ENCODE data around the gene VAPA. TPM values are rescaled to one million over a fixed set of nuclear protein-coding genes. Genes with fewer than 3 reads are reported as not detected.
A peak's percentile ranks its signal among the peaks of the same experiment; 100 is the strongest.

The VAPA gene
- total and polyA plus RNA-seq, 2 of the 4 experiments (the other 2 are of a cell fraction), result 199 to 206 TPM

- Histone ChIP-seq H3K23ac (ENCODE audit: low read depth, low read length) (no peak overlapping the region), H2BK5ac (ENCODE audit: low read depth, low read length, poor library complexity, severe bottlenecking) (no peak overlapping the region), H4K20me1 (ENCODE audit: insufficient read depth, low read length) (peaks cover 73% of the 10 kb centered on the region), H3K4me3 (ENCODE audit: insufficient read depth, low read depth, low read length) (no peak overlapping the region), H3K56ac (ENCODE audit: extremely low read depth, insufficient read depth, low read length) (no peak overlapping the region), H3K9ac (ENCODE audit: low read depth, low read length) (no peak overlapping the region), H4K8ac (ENCODE audit: low read depth in 2 of 2, low read length in 2 of 2) (no peak overlapping the region), H3K4me1 (ENCODE audit: control insufficient read depth, insufficient read depth, low read length) (peaks cover 4% of the 10 kb centered on the region; the same call in 1 of the 2 replicates), H2AFZ (replicated peaks; ENCODE audit: low read length, poor library complexity) (no peak overlapping the region), H3K4me2 (ENCODE audit: low read depth, low read length) (no peak overlapping the region), H3K9me3 (ENCODE audit: control insufficient read depth, insufficient read depth, low read length) (no peaks in the 10 kb centered on the region), H4K5ac (ENCODE audit: low read depth, low read length) (no peak overlapping the region), H3K18ac (ENCODE audit: low read depth, low read length) (no peak overlapping the region), H3K36me3 (ENCODE audit: control insufficient read depth, insufficient read depth, low read length) (no peaks in the 10 kb centered on the region), H4K91ac (ENCODE audit: insufficient read depth, low read depth, low read length) (no peak overlapping the region), H2AK5ac (ENCODE audit: low read depth, low read length) (no peak overlapping the region), H2AK9ac (replicated peaks; ENCODE audit: low read depth, low read length, poor library complexity) (no peak overlapping the region), H3K4ac (ENCODE audit: low read depth, low read length) (no peak overlapping the region), H3K27me3 (ENCODE audit: control insufficient read depth, insufficient read depth, low read length) (no peaks in the 10 kb centered on the region), H3K27ac (ENCODE audit: insufficient read depth, low read length) (no peak overlapping the region), H2BK20ac (ENCODE audit: low read depth, low read length) (no peak overlapping the region), H3K9me1 (ENCODE audit: insufficient read depth, low read length) (peaks cover 21% of the 10 kb centered on the region), H3K79me1 (ENCODE audit: low read depth in 1 of 2, low read length in 2 of 2) (peaks cover 0 to 31% of the 10 kb centered on the region in 2 experiments; a peak in 2 of 4 replicates), H3K14ac (replicated peaks; ENCODE audit: low read depth, low read length) (no peak overlapping the region), H2BK15ac (ENCODE audit: low read depth, low read length) (no peak overlapping the region), H2BK120ac (ENCODE audit: low read depth, low read length) (no peak overlapping the region)
- no TSS peak for BruUV-seq (replicated peaks)
- in situ Hi-C loops (cut with MboI; ENCODE audit: low sequenced_read_pairs), result no loop called here
- ATAC-seq (ENCODE audit: low read depth) (no peak), DNase-seq (no peak)
- dilution Hi-C loops (cut with HindIII; ENCODE audit: low sequenced_read_pairs, unreplicated experiment), result no loop called here
- TF ChIP-seq CEBPB (IDR thresholded peaks at IDR 0.05; ENCODE audit: low read depth, low read length) (peak; percentile 62), ELK1 (IDR thresholded peaks at IDR 0.05; ENCODE audit: borderline replicate concordance, low read depth, low read length) (no peak)
- ChIA-PET POLR2A (ENCODE audit: unreplicated experiment) (no interaction called here), CTCF (no interaction called here)
- intact Hi-C loops (cut with micrococcal nuclease), result loop anchor here (5.0 to 10.0 kb wide), 3 partner anchors 90 to 342 kb away; partner anchors contain the start of gene RAB31
- WGBS, 2 experiments (ENCODE audit: extremely low coverage in 2 of 2, insufficient read length in 1 of 2), result no CpG with 5 or more reads among the region's 3 CpGs
Measured at GRCh38 chr18:9916808-9917207, 3.0 kb downstream of the VAPA start.

Data from IMR-90 (cell line).